Stimulated activated CD8-positive, alpha-beta memory T cell treated with anti-CD3 and anti-CD28 coated beads, Interleukin-15, amount 100 ng/mL, for 1 hour (primary cell): ENCODE results near the gene FAT1.

ENCODE experiments used
- DNase-seq: peaks from one replicate; pipeline ENCODE4 v3.0.0-alpha.2; 2020; ENCODE audit warnings: low read depth

Gene FAT1

GRCh38 chr4:186724058-186724863 lies 605 bp upstream of the FAT1 start:
- no peak for DNase-seq

- DNase-seq: no peak
These were observed 812 bp downstream of the FAT1 start for GRCh38 chr4:186722796-186723291.

GRCh38 chr4:186719925-186720694 lies 3.5 kb downstream of the FAT1 start:
- no peak for DNase-seq

GRCh38 chr4:186717556-186717955 lies 6.1 kb downstream of the FAT1 start:
- no peak for DNase-seq

GRCh38 chr4:186715077-186715476 lies 8.6 kb downstream of the FAT1 start:
- no peak for DNase-seq

GRCh38 chr4:186714006-186714675 lies 9.5 kb downstream of the FAT1 start:
- no peak for DNase-seq

GRCh38 chr4:186712690-186713089 lies 11.0 kb downstream of the FAT1 start:
- no peak for DNase-seq

GRCh38 chr4:186710521-186711119 lies 13.0 kb downstream of the FAT1 start:
- DNase-seq: no peak

- no peak for DNase-seq
These were observed 14.1 kb downstream of the FAT1 start for GRCh38 chr4:186709517-186709916.

- DNase-seq: no peak
These were observed 15.1 kb downstream of the FAT1 start for GRCh38 chr4:186708554-186708953.

- DNase-seq: no peak
These were observed 15.7 kb downstream of the FAT1 start for GRCh38 chr4:186707996-186708395.

GRCh38 chr4:186707574-186707973 lies 16.1 kb downstream of the FAT1 start:
- no peak for DNase-seq

- no peak for DNase-seq
These were observed 19.6 kb downstream of the FAT1 start for GRCh38 chr4:186704057-186704456.

GRCh38 chr4:186703510-186703909 lies 20.1 kb downstream of the FAT1 start:
- no peak for DNase-seq

GRCh38 chr4:186702940-186703339 lies 20.7 kb downstream of the FAT1 start:
- DNase-seq: no peak

- no peak for DNase-seq
These were observed 21.4 kb downstream of the FAT1 start for GRCh38 chr4:186702297-186702696.

- no peak for DNase-seq
These were observed 21.9 kb downstream of the FAT1 start for GRCh38 chr4:186701788-186702187.

GRCh38 chr4:186701273-186701672 lies 22.4 kb downstream of the FAT1 start:
- no peak for DNase-seq

- DNase-seq: no peak
These were observed 22.9 kb downstream of the FAT1 start for GRCh38 chr4:186700746-186701145.

GRCh38 chr4:186699881-186700397 lies 23.7 kb downstream of the FAT1 start:
- no peak for DNase-seq

GRCh38 chr4:186699298-186699697 lies 24.4 kb downstream of the FAT1 start:
- no peak for DNase-seq

- DNase-seq: no peak
These were observed 25.1 kb downstream of the FAT1 start for GRCh38 chr4:186698525-186698924.
